Nephron (organoid): ENCODE data around the gene PTPRT.

Experiments used
- H3K27ac Mint-ChIP-seq, 3 experiments: 2 replicates each; pipeline ENCODE4 v1.8.0; 2020; ENCODE audit warnings: mixed read lengths in 3 of 3, mild to moderate bottlenecking in 2 of 3, moderate library complexity in 1 of 3
- H3K27me3 Mint-ChIP-seq: 2 replicates; pipeline ENCODE4 v1.8.0; 2021; ENCODE audit warnings: low read depth, mild to moderate bottlenecking, moderate library complexity, mixed read lengths
- H3K36me3 Mint-ChIP-seq: 2 replicates; pipeline ENCODE4 v1.8.0; 2020; ENCODE audit warnings: low read depth, mixed read lengths
- H3K4me1 Mint-ChIP-seq: 2 replicates; pipeline ENCODE4 v1.8.0; 2020; ENCODE audit warnings: mixed read lengths
- H3K4me3 Mint-ChIP-seq, 3 experiments: 2 replicates each; pipeline ENCODE4 v1.8.0; 2020; ENCODE audit warnings: mild to moderate bottlenecking in 3 of 3, mixed read lengths in 3 of 3, moderate library complexity in 2 of 3
- H3K9me3 Mint-ChIP-seq: 2 replicates; pipeline ENCODE4 v1.8.0; 2020; ENCODE audit warnings: mixed read lengths
- CTCF ChIP-seq, 3 experiments: fragments of 200-600 bp; sonication (generic); IDR thresholded peaks; one replicate each; pipeline ENCODE4 v1.5.0; 2021; ENCODE audit warnings: antibody characterized with exemption in 3 of 3; ENCODE audit not compliant: unreplicated experiment in 3 of 3

Gene PTPRT

GRCh38 chr20:42656130-42656529, 533.6 kb downstream of the PTPRT start:
- no peaks in the 10 kb centered on the region for H3K4me1 Mint-ChIP-seq
- H3K4me3 Mint-ChIP-seq, result no peak overlapping the region
- no peaks in the 10 kb centered on the region for H3K9me3 Mint-ChIP-seq
- H3K27me3 Mint-ChIP-seq, result peaks cover 11% of the 10 kb centered on the region
- TF ChIP-seq CTCF (IDR thresholded peaks at IDR 0.05; ENCODE audit: unreplicated experiment in 3 of 3), result no peak
- H3K36me3 Mint-ChIP-seq, result no peaks in the 10 kb centered on the region
- H3K27ac Mint-ChIP-seq, result no peak overlapping the region

GRCh38 chr20:42652266-42652665, 537.4 kb downstream of the PTPRT start:
- no peak for TF ChIP-seq CTCF (IDR thresholded peaks at IDR 0.05; ENCODE audit: unreplicated experiment in 3 of 3)
- Mint-ChIP-seq H3K4me1 (no peaks in the 10 kb centered on the region), H3K9me3 (peaks cover 2% of the 10 kb centered on the region), H3K27me3 (peaks cover 11% of the 10 kb centered on the region), H3K27ac (no peak overlapping the region), H3K36me3 (no peaks in the 10 kb centered on the region), H3K4me3 (no peak overlapping the region)

GRCh38 chr20:42650191-42650746, 539.4 kb downstream of the PTPRT start:
- H3K9me3 Mint-ChIP-seq, result peaks cover 2% of the 10 kb centered on the region
- H3K4me3 Mint-ChIP-seq, result no peak overlapping the region
- no peaks in the 10 kb centered on the region for H3K4me1 Mint-ChIP-seq
- H3K27me3 Mint-ChIP-seq, result peaks cover 9% of the 10 kb centered on the region
- no peaks in the 10 kb centered on the region for H3K36me3 Mint-ChIP-seq
- H3K27ac Mint-ChIP-seq, result no peak overlapping the region
- TF ChIP-seq CTCF (IDR thresholded peaks at IDR 0.05; ENCODE audit: unreplicated experiment in 3 of 3), result no peak

GRCh38 chr20:42649748-42650147, 540.0 kb downstream of the PTPRT start:
- Mint-ChIP-seq H3K9me3 (peaks cover 2% of the 10 kb centered on the region), H3K27me3 (peaks cover 9% of the 10 kb centered on the region), H3K36me3 (no peaks in the 10 kb centered on the region), H3K27ac (no peak overlapping the region), H3K4me1 (no peaks in the 10 kb centered on the region), H3K4me3 (no peak overlapping the region)
- no peak for TF ChIP-seq CTCF (IDR thresholded peaks at IDR 0.05; ENCODE audit: unreplicated experiment in 3 of 3)

- no peak for TF ChIP-seq CTCF (IDR thresholded peaks at IDR 0.05; ENCODE audit: unreplicated experiment in 3 of 3)
- Mint-ChIP-seq H3K4me1 (no peaks in the 10 kb centered on the region), H3K4me3 (no peak overlapping the region), H3K9me3 (peaks cover 5% of the 10 kb centered on the region), H3K27me3 (peaks cover 9% of the 10 kb centered on the region), H3K27ac (no peak overlapping the region), H3K36me3 (no peaks in the 10 kb centered on the region)
Observed at GRCh38 chr20:42646250-42646649, 543.5 kb downstream of the PTPRT start.

GRCh38 chr20:42641886-42642285, 547.8 kb downstream of the PTPRT start:
- Mint-ChIP-seq H3K9me3 (peaks cover 2% of the 10 kb centered on the region), H3K27ac (no peak overlapping the region), H3K36me3 (no peaks in the 10 kb centered on the region), H3K4me3 (no peak overlapping the region), H3K27me3 (no peaks in the 10 kb centered on the region), H3K4me1 (no peaks in the 10 kb centered on the region)
- no peak for TF ChIP-seq CTCF (IDR thresholded peaks at IDR 0.05; ENCODE audit: unreplicated experiment in 3 of 3)
